Neuron (in vitro differentiated cells): Measurements from ENCODE around the gene ABHD13.

ENCODE experiments used
- H2AFZ ChIP-seq: one replicate; pipeline ENCODE4 v1.6.1; 2013; ENCODE audit warnings: low read depth, mild to moderate bottlenecking, inconsistent platforms, low read length, moderate library complexity
- H3K27me3 ChIP-seq: one replicate; pipeline ENCODE4 v1.6.1; 2013; ENCODE audit warnings: low read length; ENCODE audit not compliant: insufficient read depth
- H3K36me3 ChIP-seq: one replicate; pipeline ENCODE4 v1.6.1; 2013; ENCODE audit warnings: low read length; ENCODE audit not compliant: insufficient read depth
- H3K4me1 ChIP-seq: one replicate; pipeline ENCODE4 v1.6.1; 2013; ENCODE audit warnings: low read length; ENCODE audit not compliant: insufficient read depth
- H3K4me3 ChIP-seq: 2 replicates; pipeline ENCODE4 v1.5.1; 2013; ENCODE audit warnings: mild to moderate bottlenecking, low read length, moderate library complexity
- H3K9me3 ChIP-seq: one replicate; pipeline ENCODE4 v1.6.1; 2013; ENCODE audit warnings: low read length

The ABHD13 gene

GRCh38 chr13:108276060-108276459 is 57.9 kb downstream of the ABHD13 start:
- Histone ChIP-seq H3K27me3 (no peaks in the 10 kb centered on the region), H3K36me3 (no peaks in the 10 kb centered on the region), H3K9me3 (no peaks in the 10 kb centered on the region), H2AFZ (no peak overlapping the region), H3K4me3 (no peak overlapping the region), H3K4me1 (no peaks in the 10 kb centered on the region)

GRCh38 chr13:108278466-108278865 is 60.3 kb downstream of the ABHD13 start:
- H3K27me3 ChIP-seq = no peaks in the 10 kb centered on the region
- no peaks in the 10 kb centered on the region for H3K9me3 ChIP-seq
- H3K4me1 ChIP-seq = no peaks in the 10 kb centered on the region
- no peak overlapping the region for H3K4me3 ChIP-seq
- H3K36me3 ChIP-seq = no peaks in the 10 kb centered on the region
- H2AFZ ChIP-seq = no peak overlapping the region

- Histone ChIP-seq H3K4me1 (no peaks in the 10 kb centered on the region), H3K36me3 (no peaks in the 10 kb centered on the region), H2AFZ (no peak overlapping the region), H3K27me3 (no peaks in the 10 kb centered on the region), H3K9me3 (no peaks in the 10 kb centered on the region), H3K4me3 (no peak overlapping the region)
These were observed 63.7 kb downstream of the ABHD13 start for GRCh38 chr13:108281901-108282300.

- no peaks in the 10 kb centered on the region for H3K4me1 ChIP-seq
- H3K4me3 ChIP-seq = no peak overlapping the region
- H3K9me3 ChIP-seq = no peaks in the 10 kb centered on the region
- no peaks in the 10 kb centered on the region for H3K27me3 ChIP-seq
- no peaks in the 10 kb centered on the region for H3K36me3 ChIP-seq
- H2AFZ ChIP-seq = no peak overlapping the region
These were observed 64.9 kb downstream of the ABHD13 start for GRCh38 chr13:108283110-108283509.
